Epithelial cell of proximal tubule (primary cell): ENCODE data around the gene IMMP2L. TPM values are rescaled to one million over a fixed set of nuclear protein-coding genes. Genes with fewer than 3 reads are reported as not detected.
"Not testable (repeated sequence)": the region's sequence is repeated elsewhere in the genome, so short reads cannot be mapped to it uniquely, and the experiment has no call there.

Experiments used
- DNase-seq: peaks from one replicate; pipeline ENCODE4 v3.0.0-alpha.2; 2011; ENCODE audit warnings: low read depth
- H3K4me3 ChIP-seq: 2 replicates; pipeline ENCODE4 v1.5.1; 2011; ENCODE audit warnings: low read depth, mild to moderate bottlenecking, low read length
- CTCF ChIP-seq: conservative IDR thresholded peaks from 2 replicates; pipeline ENCODE4 v1.5.1; 2012; ENCODE audit warnings: low read depth, mild to moderate bottlenecking, low read length
- total RNA-seq: library from RNA; depleted of rRNA; stranded (reverse); fragments of >200 nt; gene quantifications from 2 replicates; pipeline ENCODE4 v1.2.3, GENCODE V29; 2015

Gene IMMP2L
- total RNA-seq, 1 donor from 2014 or later: 8.4 TPM

GRCh38 chr7:111256391-111256790 is 305.9 kb downstream of the IMMP2L start:
- no peak overlapping the region for H3K4me3 ChIP-seq
- TF ChIP-seq CTCF: no peak
- DNase-seq: no peak

- DNase-seq: no peak
- TF ChIP-seq CTCF: no peak
- H3K4me3 ChIP-seq: no peak overlapping the region
Measured at GRCh38 chr7:111255576-111255975, 306.7 kb downstream of the IMMP2L start.

GRCh38 chr7:111251365-111251764 is 310.9 kb downstream of the IMMP2L start:
- DNase-seq, H3K4me3 ChIP-seq: not testable (repeated sequence)

- not testable (repeated sequence) for DNase-seq
Measured at GRCh38 chr7:111249807-111250206, 312.5 kb downstream of the IMMP2L start.

GRCh38 chr7:111242141-111242755 is 320.0 kb downstream of the IMMP2L start:
- DNase-seq: no peak
- no peak for TF ChIP-seq CTCF
- no peak overlapping the region for H3K4me3 ChIP-seq

More at GRCh38 chr7:111249807-111250206, 312.5 kb downstream of the IMMP2L start:
- not testable (repeated sequence) for H3K4me3 ChIP-seq

GRCh38 chr7:111240371-111240770 is 321.9 kb downstream of the IMMP2L start:
- no peak for TF ChIP-seq CTCF
- H3K4me3 ChIP-seq: no peak overlapping the region
- DNase-seq: no peak

- no peak overlapping the region for H3K4me3 ChIP-seq
Measured at GRCh38 chr7:111239437-111239836, 322.9 kb downstream of the IMMP2L start.

More at GRCh38 chr7:111239437-111239836, 322.9 kb downstream of the IMMP2L start:
- no peak for TF ChIP-seq CTCF
- no peak for DNase-seq
